ENCODE results near the gene VILL. TPM values are rescaled to one million over a fixed set of nuclear protein-coding genes. Genes with fewer than 3 reads are reported as not detected.
A peak's percentile ranks its signal among the peaks of the same experiment; 100 is the strongest.

VILL gene
- total RNA-seq, 4 donors from 2014 or later, result 8.9 to 20.1 (median 18.0) TPM

- intact Hi-C loops (cut with DNase I; ENCODE audit: low total_unique reads), result no loop called here
- WGBS, 2 donors, result 97 to 99% methylated on average over 2 of the region's 2 CpGs
- H3K4me3 ChIP-seq (ENCODE audit: low read depth, poor library complexity, severe bottlenecking), result no peak overlapping the region
- TF ChIP-seq CTCF (IDR thresholded peaks at IDR 0.05) (no peak), POLR2A (IDR thresholded peaks at IDR 0.05) (no peak)
- DNase-seq (ENCODE audit: low spot score in 2 of 2), result no peak
Observed at GRCh38 chr3:37953226-37953625, 37.4 kb upstream of the VILL start.

- no peak for TF ChIP-seq POLR2A (IDR thresholded peaks at IDR 0.05)
- WGBS, 2 donors, result 62 to 64% methylated on average over 5 of the region's 5 CpGs
- no peak overlapping the region for H3K4me3 ChIP-seq (ENCODE audit: low read depth, poor library complexity, severe bottlenecking)
- DNase-seq (ENCODE audit: low spot score in 2 of 2), result peak in 1 of 2 donors; percentile 10
- intact Hi-C loops (cut with DNase I; ENCODE audit: low total_unique reads), result no loop called here
Observed at GRCh38 chr3:37953707-37954394, 36.7 kb upstream of the VILL start.

DNA sequence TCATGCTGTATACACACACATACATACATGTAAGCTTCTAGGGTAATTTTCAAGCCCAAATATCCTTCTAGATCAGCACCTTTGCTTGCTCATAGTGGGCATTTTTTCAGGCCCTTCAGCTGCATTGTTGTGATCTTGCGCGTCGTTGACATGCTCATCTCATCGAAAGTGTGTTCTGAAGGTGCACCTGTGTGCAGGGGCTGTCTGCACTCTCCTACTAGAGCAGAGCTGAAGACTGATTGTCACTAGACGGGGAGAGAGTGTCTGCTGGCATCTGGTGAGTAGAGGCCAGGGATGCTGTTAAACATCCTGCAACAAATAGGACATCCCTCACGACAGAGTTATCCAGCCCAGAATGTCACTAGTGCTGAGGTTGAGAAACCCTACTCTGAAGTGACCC lies 35.7 kb upstream of the VILL start:
- WGBS, 2 donors, result 96 to 99% methylated on average over 6 of the region's 6 CpGs
- TF ChIP-seq CTCF (IDR thresholded peaks at IDR 0.05), result no peak
- TF ChIP-seq POLR2A (IDR thresholded peaks at IDR 0.05), result no peak
- H3K4me3 ChIP-seq (ENCODE audit: low read depth, poor library complexity, severe bottlenecking), result no peak overlapping the region
- DNase-seq (ENCODE audit: low spot score in 2 of 2), result peak in 1 of 2 donors; percentile 50
- intact Hi-C loops (cut with DNase I; ENCODE audit: low total_unique reads), result no loop called here

DNA sequence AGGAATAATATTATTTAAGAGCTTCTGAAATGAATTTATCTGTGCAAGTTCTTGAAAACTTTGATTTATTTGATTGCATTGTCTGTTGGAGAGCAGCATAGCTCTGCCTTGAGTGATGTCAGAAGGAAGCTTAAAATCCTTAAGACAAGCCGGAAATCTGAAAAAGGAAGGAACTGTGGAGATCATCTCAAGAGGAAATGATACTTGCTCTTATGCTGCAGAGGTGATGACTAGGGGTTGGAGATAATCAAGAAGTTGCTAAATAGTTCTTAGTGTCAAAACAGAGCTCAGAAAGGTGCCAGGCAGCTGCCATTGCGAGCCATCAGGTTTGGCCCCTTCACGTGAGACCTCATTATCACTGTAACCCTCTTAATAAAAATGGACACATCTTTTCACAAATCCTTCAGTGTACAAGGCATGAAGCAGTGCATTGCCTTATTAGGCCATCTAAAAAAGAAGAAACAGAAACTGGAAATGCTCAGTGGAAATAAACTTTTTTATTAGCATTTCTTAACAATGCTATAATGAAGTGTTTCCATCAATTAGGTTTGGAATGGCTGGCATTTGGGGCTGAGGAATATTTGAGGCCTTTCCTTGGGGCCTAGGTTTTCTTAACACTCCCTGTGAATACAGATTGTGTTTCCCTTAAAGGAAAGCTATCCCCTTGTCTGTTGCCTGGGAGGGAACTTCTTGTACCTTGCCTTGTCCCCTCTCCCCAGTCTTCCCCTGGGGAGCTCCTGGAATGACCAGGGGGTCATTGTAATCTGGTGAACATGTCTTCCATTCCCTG lies 34.5 kb upstream of the VILL start:
- peak in 1 of 2 donors; percentile 28 for DNase-seq (ENCODE audit: low spot score in 2 of 2)
- H3K4me3 ChIP-seq (ENCODE audit: low read depth, poor library complexity, severe bottlenecking), result no peak overlapping the region
- intact Hi-C loops (cut with DNase I; ENCODE audit: low total_unique reads), result no loop called here
- TF ChIP-seq CTCF (IDR thresholded peaks at IDR 0.05) (no peak), POLR2A (IDR thresholded peaks at IDR 0.05) (no peak)
- WGBS, 2 donors, result 80% methylated on average over 3 of the region's 3 CpGs

- intact Hi-C loops (cut with DNase I; ENCODE audit: low total_unique reads), result no loop called here
- 58 to 74% methylated on average over 2 of the region's 2 CpGs for WGBS, 2 donors
Observed at GRCh38 chr3:37956723-37957538, 33.7 kb upstream of the VILL start.

More at GRCh38 chr3:37956723-37957538, 33.7 kb upstream of the VILL start:
- DNase-seq (ENCODE audit: low spot score in 2 of 2), result no peak
- TF ChIP-seq POLR2A (IDR thresholded peaks at IDR 0.05), result no peak
- TF ChIP-seq CTCF (IDR thresholded peaks at IDR 0.05), result no peak
- H3K4me3 ChIP-seq (ENCODE audit: low read depth, poor library complexity, severe bottlenecking), result no peak overlapping the region
